SK-N-MC (cell line): ENCODE results near the gene RALGDS.
A peak's percentile ranks its signal among the peaks of the same experiment; 100 is the strongest.

Source experiments
- DNase-seq: peaks from one replicate; pipeline ENCODE4 v3.0.0-alpha.2; 2011; ENCODE audit warnings: low read depth, low spot score
- H3K27ac ChIP-seq: fragments of 200-600 bp; sonication (generic); 2 replicates; pipeline ENCODE4 v1.5.1; 2016; ENCODE audit warnings: mixed run types
- H3K36me3 ChIP-seq: fragments of 200-600 bp; sonication (generic); 2 replicates; pipeline ENCODE4 v1.6.1; 2017; ENCODE audit warnings: antibody characterized with exemption, low read length, mixed read lengths; ENCODE audit not compliant: insufficient read depth
- H3K4me3 ChIP-seq: fragments of 200-600 bp; sonication (generic); 2 replicates; pipeline ENCODE4 v1.5.1; 2016
- H3K9ac ChIP-seq: fragments of 200-600 bp; sonication (generic); 2 replicates; pipeline ENCODE4 v1.8.0; 2017; ENCODE audit warnings: mixed run types, mixed read lengths; ENCODE audit not compliant: insufficient read length
- H3K9me3 ChIP-seq: fragments of 200-600 bp; sonication (generic); 2 replicates; pipeline ENCODE4 v1.6.1; 2017; ENCODE audit warnings: low read depth, mild to moderate bottlenecking, antibody characterized with exemption, low read length, moderate library complexity, mixed read lengths
- EZH2 ChIP-seq: fragments of 200-600 bp; sonication (generic); IDR thresholded peaks from one replicate; pipeline ENCODE4 v1.6.1; 2017; ENCODE audit warnings: antibody characterized with exemption
- FOXP2 ChIP-seq: optimal IDR thresholded peaks from 2 replicates; pipeline ENCODE3; 2011; ENCODE audit warnings: mild to moderate bottlenecking, moderate library complexity; ENCODE audit not compliant: insufficient read depth; ENCODE audit errors: extremely low read length, control extremely low read depth
- POLR2AphosphoS5 ChIP-seq: IDR thresholded peaks from 2 replicates; pipeline ENCODE4 v1.6.1; 2012; ENCODE audit warnings: mild to moderate bottlenecking, low read depth, low read length, borderline replicate concordance

Gene RALGDS

DNA sequence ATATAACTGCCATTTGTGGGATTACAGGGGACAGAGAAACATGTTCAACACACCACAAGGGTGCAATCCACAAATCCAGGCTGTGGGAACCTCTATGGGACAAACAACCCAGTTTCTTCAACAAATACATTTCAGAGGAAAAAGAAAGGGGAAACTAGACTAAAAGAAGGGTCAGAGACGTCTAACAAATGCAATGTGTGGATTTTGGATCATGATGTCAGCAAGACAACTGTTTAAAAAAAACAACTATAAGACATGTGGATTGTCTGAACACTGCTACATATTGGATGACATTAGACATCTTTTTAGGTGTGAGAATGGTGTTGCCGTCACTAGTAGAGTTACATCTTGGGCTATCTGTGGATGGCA is 3.9 kb upstream of the RALGDS start:
- H3K36me3 ChIP-seq: no peaks in the 10 kb centered on the region
- H3K9ac ChIP-seq: no peak overlapping the region
- no peak overlapping the region for H3K4me3 ChIP-seq
- no peak overlapping the region for H3K27ac ChIP-seq
- H3K9me3 ChIP-seq: no peaks in the 10 kb centered on the region
- TF ChIP-seq EZH2: no peak
- TF ChIP-seq FOXP2: no peak
- no peak for DNase-seq

DNA sequence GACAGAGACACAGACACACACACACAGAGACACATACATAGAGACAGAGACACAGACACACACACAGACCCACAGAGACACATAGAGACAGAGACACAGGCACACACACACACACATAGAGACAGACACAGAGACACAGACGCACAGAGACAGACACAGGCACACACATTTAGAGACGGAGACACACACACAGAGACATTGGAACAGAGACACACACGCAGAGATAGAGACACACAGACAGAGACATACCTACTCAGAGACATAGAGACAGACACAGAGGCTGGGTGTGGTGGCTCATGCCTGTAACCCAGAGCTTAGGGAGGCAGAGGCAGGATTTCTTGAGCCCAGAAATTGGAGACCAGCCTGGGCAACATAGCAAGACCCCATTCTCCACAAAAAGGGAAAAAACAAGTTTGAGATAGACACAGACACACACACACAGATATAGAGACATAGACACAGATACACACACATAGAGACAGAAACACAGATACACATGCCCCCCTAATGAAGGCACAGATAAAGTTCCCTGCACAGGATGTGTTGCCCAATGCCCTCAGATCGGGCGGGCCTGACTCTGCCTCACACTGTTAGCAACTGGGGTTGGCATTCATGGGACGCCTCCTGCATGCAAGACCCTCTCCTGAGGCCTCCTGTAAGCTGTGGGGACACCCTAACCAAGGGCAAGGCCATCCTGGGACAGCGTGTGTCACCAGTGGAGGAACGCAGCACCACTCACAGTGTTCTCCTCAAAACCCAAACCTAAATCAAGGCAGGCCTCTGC is 3.3 kb upstream of the RALGDS start:
- H3K9ac ChIP-seq: no peak overlapping the region
- no peak for TF ChIP-seq FOXP2
- TF ChIP-seq POLR2AphosphoS5: no peak
- no peak for TF ChIP-seq EZH2
- H3K36me3 ChIP-seq: no peaks in the 10 kb centered on the region
- no peak overlapping the region for H3K4me3 ChIP-seq
- H3K27ac ChIP-seq: no peak overlapping the region
- no peaks in the 10 kb centered on the region for H3K9me3 ChIP-seq
- no peak for DNase-seq

GRCh38 chr9:133122935-133123611 is 2.0 kb upstream of the RALGDS start:
- no peak for DNase-seq
- H3K36me3 ChIP-seq: no peaks in the 10 kb centered on the region
- H3K9ac ChIP-seq: no peak overlapping the region
- no peak overlapping the region for H3K4me3 ChIP-seq
- H3K27ac ChIP-seq: no peak overlapping the region
- no peaks in the 10 kb centered on the region for H3K9me3 ChIP-seq
- no peak for TF ChIP-seq FOXP2

DNA sequence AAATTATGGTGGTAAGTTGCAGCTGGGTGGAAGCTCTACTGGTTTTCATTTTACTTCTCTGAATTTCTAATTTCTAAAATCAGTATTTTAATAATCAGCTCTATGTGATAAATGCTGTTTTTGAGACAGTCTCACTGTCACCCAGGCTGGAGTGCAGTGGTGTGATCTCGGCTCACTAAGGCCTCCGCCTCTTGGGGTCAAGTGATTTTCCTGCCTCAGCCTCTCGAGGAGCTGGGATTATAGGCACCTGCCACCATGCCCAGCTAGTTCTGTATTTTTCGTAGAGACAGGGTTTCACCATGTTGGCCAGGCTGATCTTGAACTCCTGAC is 1.5 kb upstream of the RALGDS start:
- no peak for TF ChIP-seq POLR2AphosphoS5
- H3K27ac ChIP-seq: no peak overlapping the region
- H3K9me3 ChIP-seq: no peaks in the 10 kb centered on the region
- no peaks in the 10 kb centered on the region for H3K36me3 ChIP-seq
- no peak overlapping the region for H3K4me3 ChIP-seq
- H3K9ac ChIP-seq: no peak overlapping the region
- no peak for DNase-seq

GRCh38 chr9:133121915-133122550 is 993 bp upstream of the RALGDS start:
- Histone ChIP-seq H3K36me3 (no peaks in the 10 kb centered on the region), H3K9ac (no peak overlapping the region), H3K4me3 (no peak overlapping the region), H3K27ac (no peak overlapping the region), H3K9me3 (no peaks in the 10 kb centered on the region)
- no peak for TF ChIP-seq FOXP2
- no peak for TF ChIP-seq POLR2AphosphoS5
- TF ChIP-seq EZH2: no peak
- no peak for DNase-seq

GRCh38 chr9:133120501-133121197 is 391 bp downstream of the RALGDS start:
- no peaks in the 10 kb centered on the region for H3K9me3 ChIP-seq
- H3K27ac ChIP-seq: no peak overlapping the region
- no peaks in the 10 kb centered on the region for H3K36me3 ChIP-seq
- no peak for DNase-seq
- peak overlapping the region; percentile 81 for H3K9ac ChIP-seq
- H3K4me3 ChIP-seq: peak overlapping the region; percentile 90
- TF ChIP-seq EZH2 (no peak), POLR2AphosphoS5 (no peak; the same call in 1 of the 2 replicates), FOXP2 (no peak)

DNA sequence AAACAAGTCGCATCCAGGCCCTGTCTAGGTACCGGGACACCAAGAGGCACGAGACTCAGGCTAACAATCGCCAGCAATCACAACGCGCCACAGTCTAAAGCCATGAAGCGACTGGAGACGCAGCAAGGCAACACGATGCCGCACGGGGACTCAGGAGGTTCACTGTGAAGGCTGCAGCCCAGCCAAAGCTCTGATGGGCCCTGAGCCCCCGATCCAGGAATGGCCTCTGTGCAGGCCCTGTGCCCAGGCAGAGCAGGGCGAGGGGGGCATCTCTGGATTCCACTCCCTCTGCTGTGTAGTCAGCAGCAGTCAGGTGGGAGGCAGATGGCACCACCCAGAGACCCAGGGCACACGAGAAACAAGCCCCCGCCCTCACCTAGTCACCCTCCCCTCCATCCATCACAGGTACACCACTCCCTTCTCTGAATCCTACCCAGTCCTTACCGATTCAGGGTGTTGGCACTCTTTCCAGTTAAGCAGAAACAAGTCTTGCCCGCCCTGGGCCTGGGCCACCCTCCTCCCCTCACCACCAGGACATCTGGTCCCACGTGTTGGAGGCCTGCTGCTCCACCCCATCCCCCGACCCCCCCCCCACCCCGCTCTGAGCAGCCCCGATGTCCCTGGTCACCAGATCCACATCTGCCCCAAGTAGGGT is 1.1 kb downstream of the RALGDS start:
- no peaks in the 10 kb centered on the region for H3K36me3 ChIP-seq
- TF ChIP-seq EZH2: no peak
- TF ChIP-seq POLR2AphosphoS5: no peak; the same call in 1 of the 2 replicates
- TF ChIP-seq FOXP2: no peak
- no peaks in the 10 kb centered on the region for H3K9me3 ChIP-seq
- peak overlapping the region; percentile 90 for H3K4me3 ChIP-seq
- no peak for DNase-seq
- H3K9ac ChIP-seq: peak overlapping the region; percentile 81
- H3K27ac ChIP-seq: no peak overlapping the region
